MM.1S (cell line): ENCODE measurements around the gene CCDC88B.

Source experiments
- CTCF ChIP-seq: fragments of 300-600 bp; sonication (generic); IDR thresholded peaks from 2 replicates; pipeline ENCODE4 v1.5.1; 2016; ENCODE audit warnings: antibody characterized with exemption, low read length, mixed read lengths
- EZH2 ChIP-seq: fragments of 300-600 bp; sonication (generic); optimal IDR thresholded peaks from 2 replicates; pipeline ENCODE3; 2017; ENCODE audit warnings: low read depth, mild to moderate bottlenecking, antibody characterized with exemption, low read length, mixed read lengths

DNA sequence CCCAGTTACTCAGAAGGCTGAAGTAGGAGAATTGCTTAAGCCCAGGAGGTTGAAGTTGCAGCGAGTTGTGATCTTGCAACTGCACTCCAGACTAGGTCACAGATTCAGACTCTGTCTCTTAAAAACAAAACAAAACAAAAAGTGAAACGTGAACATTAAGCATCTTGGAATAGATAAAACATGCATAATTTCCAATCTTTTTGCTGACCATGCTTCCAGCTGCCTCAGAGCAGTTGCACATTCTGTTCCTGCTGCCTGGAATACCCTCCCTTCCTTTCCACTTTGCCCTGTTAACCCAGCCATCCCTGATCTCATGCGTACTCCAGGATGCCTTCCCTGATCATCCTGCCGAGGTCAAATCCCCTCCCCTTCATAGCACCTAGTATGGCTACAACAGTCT lies 718 bp upstream of the CCDC88B start:
- TF ChIP-seq EZH2 (no peak), CTCF (no peak)
